HUES64 (cell line): ENCODE measurements around the gene POU2F2.

ENCODE experiments used
- H3K27ac ChIP-seq: 2 replicates; pipeline ENCODE4 v1.7.0; 2013; ENCODE audit warnings: low read depth, low read length, inconsistent platforms
- H3K27me3 ChIP-seq: 2 replicates; pipeline ENCODE4 v1.6.1; 2013; ENCODE audit warnings: mild to moderate bottlenecking, low read length; ENCODE audit not compliant: insufficient read depth
- H3K36me3 ChIP-seq: 2 replicates; pipeline ENCODE4 v1.6.1; 2013; ENCODE audit warnings: mild to moderate bottlenecking, low read length; ENCODE audit not compliant: insufficient read depth
- H3K4me1 ChIP-seq: 2 replicates; pipeline ENCODE4 v1.6.1; 2013; ENCODE audit warnings: mild to moderate bottlenecking, low read length, moderate library complexity; ENCODE audit not compliant: insufficient read depth
- H3K4me3 ChIP-seq: 2 replicates; pipeline ENCODE4 v1.5.1; 2013; ENCODE audit warnings: mild to moderate bottlenecking, low read length, moderate library complexity
- H3K9ac ChIP-seq: 2 replicates; pipeline ENCODE4 v1.6.1; 2013; ENCODE audit warnings: mild to moderate bottlenecking, low read depth, low read length
- H3K9me3 ChIP-seq: 2 replicates; pipeline ENCODE4 v1.6.1; 2013; ENCODE audit warnings: low read depth, low read length; ENCODE audit not compliant: insufficient read depth
- WGBS: fragments of 150-250, 120-280 bp; methylation state at CpG from one replicate; pipeline ENCODE4 v1.1.7; 2013; ENCODE audit warnings: missing lambda C conversion rate; 5-methylcytosine and 5-hydroxymethylcytosine counted together

The POU2F2 gene

GRCh38 chr19:42076380-42076944 is 55.8 kb downstream of the POU2F2 start:
- under 1% methylated on average over 33 of the region's 33 CpGs for WGBS
- H3K36me3 ChIP-seq = peaks cover 34% of the 10 kb centered on the region
- H3K27ac ChIP-seq = peak overlapping the region; percentile 85
- H3K4me1 ChIP-seq = 0 out of 2 replicates have a peak, but pooled peaks cover 3% of the 10 kb centered on the region
- peak overlapping the region; percentile 97 for H3K4me3 ChIP-seq
- no peaks in the 10 kb centered on the region for H3K9me3 ChIP-seq
- no peaks in the 10 kb centered on the region for H3K27me3 ChIP-seq
- peak overlapping the region; percentile 82 for H3K9ac ChIP-seq

- Histone ChIP-seq H3K4me1 (0 out of 2 replicates have a peak, but pooled peaks cover 3% of the 10 kb centered on the region), H3K27ac (peak within 1 kb of the TSS; percentile 85), H3K27me3 (no peaks in the 10 kb centered on the region), H3K9me3 (no peaks in the 10 kb centered on the region), H3K36me3 (peaks cover 27% of the 10 kb centered on the region), H3K9ac (peak within 1 kb of the TSS; percentile 93), H3K4me3 (peak within 1 kb of the TSS; percentile 97)
- WGBS = under 1% methylated on average over 80 of the region's 80 CpGs
Observed at GRCh38 chr19:42075616-42076379, 56.4 kb downstream of the POU2F2 start, which contains the start of gene ZNF574. Gene ZNF574 (plus strand): TSS chr19:42076166. CDS start chr19:42078607, 2,441 bp downstream.

GRCh38 chr19:42075364-42075615 is 57.0 kb downstream of the POU2F2 start:
- Histone ChIP-seq H3K9me3 (no peaks in the 10 kb centered on the region), H3K27ac (peak overlapping the region; percentile 76), H3K36me3 (peaks cover 22% of the 10 kb centered on the region), H3K27me3 (no peaks in the 10 kb centered on the region), H3K4me1 (0 out of 2 replicates have a peak, but pooled peaks cover 7% of the 10 kb centered on the region), H3K9ac (peak overlapping the region; percentile 93), H3K4me3 (peak overlapping the region; percentile 68)
- WGBS = 17% methylated on average over 3 of the region's 3 CpGs

GRCh38 chr19:42074513-42075363 is 57.5 kb downstream of the POU2F2 start:
- Histone ChIP-seq H3K9me3 (no peaks in the 10 kb centered on the region), H3K27me3 (no peaks in the 10 kb centered on the region), H3K4me3 (peak overlapping the region; percentile 68), H3K9ac (peak overlapping the region; percentile 93), H3K27ac (peak overlapping the region; percentile 76), H3K4me1 (0 out of 2 replicates have a peak, but pooled peaks cover 7% of the 10 kb centered on the region), H3K36me3 (peaks cover 17% of the 10 kb centered on the region)
- 84% methylated on average over 27 of the region's 27 CpGs for WGBS

DNA sequence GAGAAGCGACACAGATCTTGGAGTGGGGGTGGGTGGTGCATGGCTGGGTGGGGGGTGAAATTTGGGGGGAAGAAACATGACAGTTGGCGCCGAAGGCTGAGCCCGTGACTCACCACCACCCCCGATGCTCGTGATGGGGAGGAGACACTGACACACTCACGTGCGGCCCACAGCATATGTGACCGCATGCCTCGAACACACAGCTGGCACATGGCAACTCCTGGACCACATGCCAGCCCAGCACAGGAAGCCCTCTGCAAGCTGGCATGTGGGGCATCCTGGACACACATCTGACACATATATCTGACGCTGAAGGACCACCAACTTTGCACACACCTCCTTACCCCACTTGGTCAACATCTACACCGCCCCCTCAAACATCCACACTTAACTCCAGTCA is 61.0 kb downstream of the POU2F2 start:
- no peak overlapping the region for H3K9ac ChIP-seq
- H3K36me3 ChIP-seq = no peaks in the 10 kb centered on the region
- no peak overlapping the region for H3K4me3 ChIP-seq
- no peaks in the 10 kb centered on the region for H3K27me3 ChIP-seq
- whole genome bisulfite sequencing = 93% methylated on average over 12 of the region's 12 CpGs
- 0 out of 2 replicates have a peak, but pooled peaks cover 10% of the 10 kb centered on the region for H3K4me1 ChIP-seq
- no peak overlapping the region for H3K27ac ChIP-seq
- no peaks in the 10 kb centered on the region for H3K9me3 ChIP-seq

- H3K4me3 ChIP-seq = peak within 1 kb of the TSS; percentile 60
- peaks cover 11% of the 10 kb centered on the region for H3K36me3 ChIP-seq
- 0 out of 2 replicates have a peak, but pooled peaks cover 7% of the 10 kb centered on the region for H3K4me1 ChIP-seq
- 0 out of 2 replicates have a peak within 1 kb of the TSS, but pooled peaks have one; percentile 35 for H3K27ac ChIP-seq
- H3K9me3 ChIP-seq = no peaks in the 10 kb centered on the region
- H3K27me3 ChIP-seq = no peaks in the 10 kb centered on the region
- WGBS = 3% methylated on average over 25 of the region's 29 CpGs
- peak within 1 kb of the TSS; percentile 64 for H3K9ac ChIP-seq
Observed at GRCh38 chr19:42069619-42070351, 62.5 kb downstream of the POU2F2 start, which contains the start of gene GRIK5. Gene GRIK5 (minus strand): TSS chr19:42070206. CDS start chr19:42065770, 4,436 bp downstream.

DNA sequence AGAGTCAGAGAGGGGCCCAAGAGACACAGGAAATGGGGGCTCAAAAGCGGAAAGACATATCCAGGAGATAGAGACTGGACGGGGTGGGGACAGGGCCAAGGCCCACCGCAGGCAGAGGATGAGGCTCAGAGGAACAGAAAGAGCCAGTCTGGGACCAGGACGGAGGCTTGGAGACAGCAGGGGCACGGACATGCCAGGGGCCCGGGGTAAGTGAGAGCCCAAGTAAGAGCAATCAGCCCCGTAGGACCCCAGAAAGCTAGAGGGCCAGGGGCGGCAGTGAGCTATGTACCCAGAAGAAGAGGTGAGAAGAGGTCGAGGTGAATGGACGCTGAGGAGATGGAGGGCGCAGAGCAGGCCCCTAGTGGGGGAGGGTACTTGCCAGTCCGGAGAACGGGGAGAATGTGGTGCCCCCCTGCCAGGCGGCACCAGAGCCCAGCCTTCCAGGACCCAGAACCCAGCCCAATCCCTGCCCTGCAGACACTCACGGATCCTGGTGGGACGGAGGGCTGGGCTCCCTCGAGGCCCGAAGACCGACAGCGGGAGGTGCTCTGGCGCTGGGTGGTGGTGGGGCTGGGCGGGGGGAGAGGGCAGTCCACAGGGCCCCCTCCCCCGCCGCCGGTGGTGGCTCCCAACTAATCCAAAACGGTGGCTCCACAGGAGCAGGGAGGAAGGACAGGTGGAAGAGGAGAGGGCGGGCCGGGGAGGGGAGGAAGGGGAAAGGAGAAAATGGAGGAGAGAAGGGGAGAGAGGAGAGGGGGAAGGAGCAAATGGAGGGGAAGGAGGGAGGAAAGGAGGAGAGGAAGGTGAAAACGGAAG is 63.3 kb downstream of the POU2F2 start:
- 5% methylated on average over 27 of the region's 29 CpGs for WGBS

GRCh38 chr19:42068361-42068755 is 63.9 kb downstream of the POU2F2 start:
- Histone ChIP-seq H3K9me3 (no peaks in the 10 kb centered on the region), H3K27me3 (no peaks in the 10 kb centered on the region), H3K4me1 (0 out of 2 replicates have a peak, but pooled peaks cover 7% of the 10 kb centered on the region), H3K9ac (peak overlapping the region; percentile 26; the same call in 1 of the 2 replicates), H3K36me3 (peaks cover 25% of the 10 kb centered on the region), H3K27ac (no peak overlapping the region), H3K4me3 (peak overlapping the region; percentile 60)
- 24% methylated on average over 8 of the region's 8 CpGs for WGBS

More for the DNA sequence above, 63.3 kb downstream of the POU2F2 start:
- Histone ChIP-seq H3K36me3 (peaks cover 19% of the 10 kb centered on the region), H3K4me3 (peak overlapping the region; percentile 60), H3K9me3 (no peaks in the 10 kb centered on the region), H3K9ac (peak overlapping the region; percentile 26; the same call in 1 of the 2 replicates), H3K27ac (no peak overlapping the region), H3K4me1 (0 out of 2 replicates have a peak, but pooled peaks cover 7% of the 10 kb centered on the region), H3K27me3 (no peaks in the 10 kb centered on the region)

- Histone ChIP-seq H3K36me3 (peaks cover 35% of the 10 kb centered on the region), H3K27ac (no peak overlapping the region)
- WGBS = 83% methylated on average over 6 of the region's 6 CpGs
Observed at GRCh38 chr19:42067315-42067888, 64.8 kb downstream of the POU2F2 start.

More at GRCh38 chr19:42067315-42067888, 64.8 kb downstream of the POU2F2 start:
- Histone ChIP-seq H3K9me3 (no peaks in the 10 kb centered on the region), H3K27me3 (no peaks in the 10 kb centered on the region), H3K9ac (no peak overlapping the region), H3K4me3 (no peak overlapping the region), H3K4me1 (0 out of 2 replicates have a peak, but pooled peaks cover 7% of the 10 kb centered on the region)
